Erythroblast (primary cell): ENCODE measurements around the gene TMEM154.

ENCODE experiments used
- DNase-seq, 2 experiments: peaks; one replicate each; lab custom pipeline; 2025; lab: John Stamatoyannopoulos, UW
- GATA1 ChIP-seq: IDR thresholded peaks from 2 replicates; pipeline ENCODE4 v1.6.1; 2011; ENCODE audit warnings: low read depth, mild to moderate bottlenecking, control low read depth, low read length, moderate library complexity
- POLR2A ChIP-seq: IDR thresholded peaks from 2 replicates; pipeline ENCODE4 v1.6.1; 2011; ENCODE audit warnings: mild to moderate bottlenecking, low read length

Gene TMEM154

GRCh38 chr4:152705903-152706302, 26.1 kb upstream of the TMEM154 start:
- no peak for DNase-seq
- TF ChIP-seq POLR2A (no peak), GATA1 (no peak)

DNA sequence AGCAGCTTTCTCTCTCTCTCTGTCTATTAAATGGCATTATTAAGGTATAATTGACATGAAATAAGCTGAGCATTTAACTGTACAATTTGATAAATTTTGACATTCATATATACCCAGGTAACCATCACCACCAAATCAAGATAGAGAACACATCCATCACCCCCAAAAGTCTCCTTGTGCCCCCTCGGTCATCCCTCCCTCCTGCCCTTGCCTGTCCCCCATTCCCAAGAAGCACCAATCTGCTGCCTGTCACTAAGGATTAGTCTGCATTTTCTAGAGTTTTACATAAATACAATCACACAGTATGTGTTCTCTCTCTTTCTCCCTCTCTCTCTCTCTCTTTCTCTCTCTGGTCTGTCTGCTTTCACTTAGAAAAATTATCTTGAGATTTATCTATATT, 25.0 kb upstream of the TMEM154 start:
- TF ChIP-seq GATA1 (no peak), POLR2A (no peak)

GRCh38 chr4:152700151-152700550, 20.4 kb upstream of the TMEM154 start:
- DNase-seq: peak in 1 of 2 experiments; percentile 32
- no peak for TF ChIP-seq GATA1
- TF ChIP-seq POLR2A: no peak

More for the DNA sequence above, 25.0 kb upstream of the TMEM154 start:
- DNase-seq: no peak

GRCh38 chr4:152699313-152699712, 19.5 kb upstream of the TMEM154 start:
- no peak for DNase-seq
- TF ChIP-seq GATA1: no peak
- TF ChIP-seq POLR2A: no peak

DNA sequence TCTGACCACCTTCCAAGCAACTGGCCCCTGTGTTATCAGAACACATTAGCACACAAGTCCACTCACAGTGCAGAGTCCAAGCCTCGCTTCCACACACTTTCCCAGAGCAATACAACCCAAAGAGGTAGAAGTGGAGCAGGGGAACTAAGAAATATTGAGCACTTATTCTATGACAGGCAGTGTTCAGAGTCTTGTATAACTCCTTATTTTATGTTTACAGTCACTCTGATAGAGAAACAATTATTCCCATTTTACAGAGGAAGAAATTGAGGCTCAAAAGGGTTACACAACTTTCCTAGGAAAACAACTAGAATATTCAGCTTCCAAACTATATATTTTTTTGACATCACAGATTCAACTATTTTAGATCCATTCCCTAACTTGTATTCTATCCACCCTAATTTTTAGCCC, 18.3 kb upstream of the TMEM154 start:
- TF ChIP-seq GATA1: no peak
- no peak for TF ChIP-seq POLR2A
- DNase-seq: no peak

DNA sequence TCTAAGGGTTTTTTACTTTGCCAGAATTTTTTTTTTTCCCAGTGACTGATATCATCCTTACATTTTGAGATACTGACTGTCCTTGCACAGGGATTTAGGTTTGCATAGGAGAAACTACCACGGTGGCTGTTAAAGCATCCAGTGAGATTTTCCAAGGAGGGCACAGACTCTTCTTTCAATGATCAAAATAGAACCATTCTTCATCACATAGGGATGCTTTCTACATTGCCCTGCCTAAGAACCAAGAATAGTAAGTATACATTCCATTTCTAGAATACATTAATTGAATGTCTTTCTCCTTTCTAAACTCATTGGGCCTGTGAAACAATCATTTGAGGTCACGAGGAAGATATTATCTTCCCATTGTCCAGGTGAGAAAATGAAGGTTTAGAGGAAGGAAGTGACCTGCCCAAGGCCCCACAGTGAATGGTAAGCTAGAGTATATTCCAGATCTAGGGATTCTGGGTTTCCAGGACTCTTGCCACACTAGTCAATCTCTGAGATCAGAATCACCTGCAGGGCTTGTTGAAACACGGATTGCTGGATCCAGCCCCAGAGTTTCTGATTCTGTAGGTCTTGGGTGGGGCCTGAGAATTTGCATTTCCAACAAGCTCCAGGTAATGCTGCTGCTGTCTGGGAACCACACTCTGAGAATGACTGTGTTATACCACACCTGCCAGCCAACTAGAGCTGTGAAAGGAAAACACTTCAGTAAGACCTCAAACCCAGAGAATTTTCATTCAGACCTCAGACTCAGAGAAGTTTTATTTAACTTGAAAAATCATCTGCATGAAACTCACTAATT, 17.7 kb upstream of the TMEM154 start:
- no peak for DNase-seq
- no peak for TF ChIP-seq POLR2A
- TF ChIP-seq GATA1: no peak

GRCh38 chr4:152696764-152697261, 17.0 kb upstream of the TMEM154 start:
- no peak for TF ChIP-seq GATA1
- TF ChIP-seq POLR2A: no peak
- no peak for DNase-seq

- TF ChIP-seq GATA1 (no peak), POLR2A (no peak)
- no peak for DNase-seq
These were observed 14.1 kb upstream of the TMEM154 start for GRCh38 chr4:152693871-152694270.

GRCh38 chr4:152691761-152692160, 12.0 kb upstream of the TMEM154 start:
- no peak for DNase-seq
- TF ChIP-seq POLR2A (no peak), GATA1 (no peak)

DNA sequence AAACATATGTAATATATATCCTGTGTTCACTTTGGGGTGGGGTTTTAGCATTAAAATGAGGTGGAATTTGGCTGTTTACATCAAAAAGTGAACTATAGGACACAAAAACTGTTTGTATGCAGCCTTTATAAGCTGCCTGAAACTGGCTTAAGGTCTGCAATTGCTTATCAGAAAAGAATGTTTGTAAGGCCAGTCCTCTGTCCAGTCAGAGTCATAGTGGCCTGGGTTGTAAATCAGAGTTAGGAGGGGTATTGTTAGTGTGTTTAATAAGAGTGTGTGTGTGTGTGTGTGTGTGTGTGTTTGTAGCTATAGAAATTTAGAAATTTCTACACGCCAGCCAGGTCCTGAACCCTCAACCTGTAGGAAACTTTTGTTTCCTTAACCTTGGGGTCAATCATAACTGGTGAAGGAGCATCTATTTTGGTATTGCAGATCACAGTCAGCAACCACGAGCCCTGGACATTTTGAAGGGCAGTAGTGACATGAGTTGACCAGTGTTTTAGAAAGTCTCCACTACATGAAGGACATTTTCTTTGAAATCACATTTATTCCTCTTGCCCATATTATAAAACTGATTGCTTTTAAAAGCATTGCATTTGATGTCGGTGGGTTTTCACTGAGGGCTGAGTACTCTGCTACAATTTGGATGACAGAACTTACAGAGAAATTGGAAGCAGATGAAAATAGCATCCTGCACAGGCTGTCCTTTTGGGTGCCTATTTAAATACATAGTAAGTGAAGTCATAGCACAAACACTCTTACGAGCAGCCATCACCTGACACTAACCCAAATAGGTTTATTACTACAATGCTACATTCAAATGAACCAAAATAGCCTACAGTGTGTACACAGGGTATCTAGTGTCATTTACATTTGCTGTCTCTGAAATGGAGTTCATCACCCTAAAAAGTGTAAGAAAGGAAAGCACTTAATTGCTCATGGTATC, 11.2 kb upstream of the TMEM154 start:
- TF ChIP-seq GATA1 (no peak), POLR2A (no peak)
- no peak for DNase-seq

DNA sequence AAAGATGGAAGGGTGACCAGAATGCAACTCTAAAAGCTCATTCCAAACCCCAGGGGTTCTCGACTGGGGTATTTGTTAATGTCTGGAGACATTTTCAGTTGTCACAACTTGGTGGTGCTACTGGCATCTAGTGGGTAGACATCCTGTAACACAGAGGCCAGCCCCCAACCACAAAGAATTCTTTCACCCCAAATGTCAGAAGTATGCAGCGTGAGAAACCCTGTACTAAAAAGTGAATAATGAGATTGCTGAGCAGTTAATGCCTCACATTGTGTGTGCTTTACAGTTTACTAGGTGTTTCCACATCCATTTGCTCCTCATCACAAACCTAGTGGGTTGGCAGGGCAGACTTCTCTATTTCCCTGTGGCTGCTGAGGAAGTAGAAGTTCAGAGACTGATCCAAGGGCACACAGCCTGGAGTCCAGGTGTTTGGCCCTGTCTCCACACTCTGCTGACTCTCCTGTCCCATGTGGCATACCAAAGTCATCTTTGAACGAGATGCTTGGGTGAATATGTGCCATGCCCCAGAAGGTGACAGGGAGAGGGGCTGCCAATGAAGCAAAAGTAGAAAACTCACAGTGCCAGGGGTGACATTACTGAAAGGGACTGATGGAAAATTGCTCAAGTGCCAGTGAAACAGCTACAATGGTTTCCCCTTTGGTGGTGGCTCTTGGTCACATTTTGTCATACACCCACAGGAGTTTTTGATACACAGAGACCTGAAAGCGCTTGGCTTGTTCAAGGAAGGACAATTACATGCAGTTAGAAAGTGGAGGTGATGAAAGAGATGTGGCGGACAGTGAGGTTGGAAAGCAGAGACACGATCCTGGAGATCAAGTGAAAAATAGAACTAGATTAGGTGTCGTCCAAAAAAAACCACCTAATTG, 10.1 kb upstream of the TMEM154 start:
- DNase-seq: no peak

GRCh38 chr4:152687974-152688599, 8.3 kb upstream of the TMEM154 start:
- TF ChIP-seq GATA1 (no peak), POLR2A (no peak)

More for the DNA sequence above, 10.1 kb upstream of the TMEM154 start:
- TF ChIP-seq POLR2A (no peak), GATA1 (no peak)

GRCh38 chr4:152686452-152687013, 6.7 kb upstream of the TMEM154 start:
- TF ChIP-seq GATA1: no peak
- TF ChIP-seq POLR2A: no peak
- DNase-seq: no peak

More at GRCh38 chr4:152687974-152688599, 8.3 kb upstream of the TMEM154 start:
- DNase-seq: no peak
